Activated CD4-positive, alpha-beta T cell treated with anti-CD3 and anti-CD28 coated beads for 4 hours (primary cell): ENCODE data around the gene HDLBP.

Source experiments
- DNase-seq, 2 donors: peaks; one replicate each; pipeline ENCODE4 v3.0.0-alpha.2; 2020

Gene HDLBP

GRCh38 chr2:241315093-241315878 is at the start of gene HDLBP:
TSS of gene HDLBP (minus strand) at chr2:241315672. CDS start at chr2:241266869, 48,803 bp downstream.
- peak; percentile 100 for DNase-seq

- no peak for DNase-seq
These were observed 49.3 kb upstream of the HDLBP start for GRCh38 chr2:241364781-241365180.

- DNase-seq, result no peak
These were observed 48.0 kb upstream of the HDLBP start for GRCh38 chr2:241363426-241363825.

GRCh38 chr2:241359481-241360045 is 44.1 kb upstream of the HDLBP start:
- no peak for DNase-seq

GRCh38 chr2:241358470-241358869 is 43.0 kb upstream of the HDLBP start:
- DNase-seq, result no peak

- no peak for DNase-seq
These were observed 42.1 kb upstream of the HDLBP start for GRCh38 chr2:241357531-241357930.

- no peak for DNase-seq
These were observed 41.4 kb upstream of the HDLBP start for GRCh38 chr2:241356871-241357260.

GRCh38 chr2:241355983-241356870 is 40.8 kb upstream of the HDLBP start, which contains the start of gene FARP2:
TSS of gene FARP2 (plus strand) at chr2:241356285. CDS start at chr2:241373108, 16,823 bp downstream.
- DNase-seq, result peak; percentile 97 to 99

- DNase-seq, result peak; percentile 59 to 69
These were observed 39.5 kb upstream of the HDLBP start for GRCh38 chr2:241354668-241355658.

- no peak for DNase-seq
These were observed 36.8 kb upstream of the HDLBP start for GRCh38 chr2:241352227-241352626.

- DNase-seq, result no peak
These were observed 36.2 kb upstream of the HDLBP start for GRCh38 chr2:241351640-241352031.

GRCh38 chr2:241350878-241351639 is 35.6 kb upstream of the HDLBP start:
- DNase-seq, result no peak

- DNase-seq, result no peak
These were observed 35.0 kb upstream of the HDLBP start for GRCh38 chr2:241350530-241350877.

- DNase-seq, result no peak
These were observed 34.5 kb upstream of the HDLBP start for GRCh38 chr2:241349941-241350340.

GRCh38 chr2:241344925-241345651 is 29.6 kb upstream of the HDLBP start:
- no peak for DNase-seq

GRCh38 chr2:241340631-241341163 is 25.2 kb upstream of the HDLBP start:
- DNase-seq, result no peak

GRCh38 chr2:241339839-241340630 is 24.6 kb upstream of the HDLBP start:
- DNase-seq, result no peak

GRCh38 chr2:241334813-241335212 is 19.3 kb upstream of the HDLBP start:
- DNase-seq, result no peak

- DNase-seq, result no peak
These were observed 15.1 kb upstream of the HDLBP start for GRCh38 chr2:241330616-241330981.
